DLD1 (cell line): Measurements from ENCODE around the gene ZFP62.

ENCODE experiments used
- in situ Hi-C: cut with HindIII; loops from 2 replicates; pipeline ENCODE4 v1.10.0; 2017; ENCODE audit warnings: low sequenced_read_pairs

ZFP62 gene

GRCh38 chr5:180869587-180869986 lies 8.5 kb upstream of the ZFP62 start:
- in situ Hi-C loops: no loop called here

DNA sequence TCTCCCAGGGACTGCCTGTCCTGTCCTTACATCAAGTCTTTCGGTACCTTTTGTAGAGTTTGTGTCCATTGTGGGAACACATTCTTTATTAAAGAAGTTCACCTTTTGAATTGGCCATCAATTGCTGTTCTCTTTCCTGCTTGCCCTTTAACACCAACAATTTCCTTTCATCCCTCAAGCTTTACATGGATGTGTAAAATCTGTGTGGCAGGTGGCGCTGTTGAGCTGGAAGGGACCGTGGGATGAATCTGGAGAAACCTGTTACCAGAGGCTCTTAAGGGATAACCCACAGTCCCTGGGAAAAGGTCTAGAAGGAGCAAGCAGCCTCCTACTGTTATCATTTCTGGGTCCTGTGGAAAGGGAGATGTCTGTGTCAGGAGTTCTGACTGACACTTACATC lies 7.9 kb upstream of the ZFP62 start:
- in situ Hi-C loops: no loop called here

DNA sequence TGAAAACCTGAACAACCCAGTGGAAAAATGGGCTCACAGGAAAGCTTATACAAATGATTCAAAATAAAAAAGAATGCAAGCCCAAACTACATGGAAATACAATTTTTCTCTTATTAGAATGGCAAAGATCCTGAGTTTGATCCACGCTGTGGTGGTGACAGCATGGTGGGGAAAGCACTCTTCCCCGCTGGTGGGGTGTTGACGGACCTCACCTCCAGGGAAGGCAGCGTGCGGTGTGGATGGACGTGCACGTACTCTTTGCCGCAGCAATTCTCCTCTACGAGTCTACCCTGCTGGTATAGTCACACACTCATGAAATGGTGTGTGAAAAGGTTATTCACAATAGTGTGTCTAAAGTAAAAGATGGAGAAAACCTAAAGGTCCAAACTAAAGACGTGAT lies 5.9 kb upstream of the ZFP62 start:
- in situ Hi-C loops: no loop called here

DNA sequence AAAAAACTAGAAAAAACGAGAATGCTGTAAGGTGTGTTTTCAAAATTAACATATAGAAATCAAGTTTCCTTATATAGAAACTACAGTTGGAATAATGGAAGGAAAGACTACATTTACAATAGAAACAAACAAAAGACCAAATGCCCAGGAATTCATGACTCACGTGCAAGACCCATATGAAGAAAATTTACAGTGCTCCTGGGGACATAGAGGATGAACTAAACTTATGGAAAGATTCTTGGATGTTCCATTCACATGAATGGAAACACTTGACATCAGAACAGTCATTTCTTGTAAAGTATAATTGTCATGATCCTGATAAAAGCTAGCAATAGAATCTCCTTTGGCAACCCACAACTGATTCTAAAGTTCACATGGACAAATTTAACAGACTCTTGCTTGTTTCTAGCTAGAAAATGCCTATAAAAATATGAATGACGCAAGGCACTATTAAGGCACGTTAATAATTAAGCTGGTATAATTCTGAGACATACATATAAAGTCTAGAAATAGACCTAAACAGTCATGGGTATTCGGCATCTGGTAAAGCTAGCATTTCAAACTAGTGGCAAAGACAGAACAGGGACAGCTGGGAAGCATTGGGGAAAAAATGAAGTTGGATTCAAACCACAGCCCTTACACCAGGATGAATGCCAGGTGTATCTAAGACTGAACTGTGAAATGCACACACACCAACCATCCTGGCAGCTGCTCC lies 5.1 kb upstream of the ZFP62 start:
- in situ Hi-C loops: no loop called here

- in situ Hi-C loops: no loop called here
Observed at GRCh38 chr5:180862645-180863044, 1.6 kb upstream of the ZFP62 start.

DNA sequence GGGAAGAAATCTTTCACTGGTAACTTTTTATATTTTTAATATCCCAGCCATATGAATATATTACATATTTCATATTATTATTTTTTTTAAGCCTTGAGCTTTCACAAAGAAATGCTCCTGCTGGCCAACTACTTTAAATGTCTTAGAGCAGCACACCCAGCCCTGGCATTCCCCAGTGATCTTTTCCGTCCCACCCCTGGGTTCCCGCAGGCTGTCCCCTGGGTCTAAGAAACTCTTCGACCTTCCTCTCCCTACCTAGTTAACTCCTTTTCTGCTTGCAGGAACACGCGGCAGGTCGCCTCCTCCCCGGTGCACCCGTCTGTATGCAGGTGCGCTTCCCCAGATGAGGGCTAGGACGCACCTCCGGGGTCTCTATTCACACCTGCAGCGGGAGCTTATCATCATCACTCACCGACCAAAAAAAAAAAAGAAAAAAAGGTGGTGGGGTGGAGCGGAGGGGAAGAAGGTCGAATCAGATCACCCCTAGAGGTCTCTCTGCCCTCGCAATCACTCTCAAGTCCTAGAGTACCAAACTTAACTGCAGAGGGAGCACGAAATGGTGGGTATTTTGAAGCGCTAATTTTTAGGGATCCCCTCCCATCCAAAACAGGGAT lies 696 bp downstream of the ZFP62 start:
- in situ Hi-C loops: no loop called here

- in situ Hi-C loops: no loop called here
Observed at GRCh38 chr5:180858586-180858985, 2.5 kb downstream of the ZFP62 start.

DNA sequence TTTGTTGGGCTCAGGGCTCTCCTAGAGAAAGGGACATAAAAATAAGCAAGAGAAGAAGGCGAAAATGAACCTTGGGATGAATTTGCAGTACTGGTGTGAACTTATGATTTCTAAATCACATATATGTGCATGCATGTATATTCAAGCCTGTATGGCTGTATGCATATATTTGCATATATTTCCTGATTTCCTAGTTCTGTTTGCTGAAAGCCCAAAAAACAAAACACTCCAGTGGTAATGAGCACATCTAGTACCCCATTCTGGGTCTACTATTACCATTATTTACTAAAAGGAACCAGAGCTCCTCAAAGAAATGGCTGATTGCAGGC lies 7.3 kb downstream of the ZFP62 start:
- in situ Hi-C loops: no loop called here

DNA sequence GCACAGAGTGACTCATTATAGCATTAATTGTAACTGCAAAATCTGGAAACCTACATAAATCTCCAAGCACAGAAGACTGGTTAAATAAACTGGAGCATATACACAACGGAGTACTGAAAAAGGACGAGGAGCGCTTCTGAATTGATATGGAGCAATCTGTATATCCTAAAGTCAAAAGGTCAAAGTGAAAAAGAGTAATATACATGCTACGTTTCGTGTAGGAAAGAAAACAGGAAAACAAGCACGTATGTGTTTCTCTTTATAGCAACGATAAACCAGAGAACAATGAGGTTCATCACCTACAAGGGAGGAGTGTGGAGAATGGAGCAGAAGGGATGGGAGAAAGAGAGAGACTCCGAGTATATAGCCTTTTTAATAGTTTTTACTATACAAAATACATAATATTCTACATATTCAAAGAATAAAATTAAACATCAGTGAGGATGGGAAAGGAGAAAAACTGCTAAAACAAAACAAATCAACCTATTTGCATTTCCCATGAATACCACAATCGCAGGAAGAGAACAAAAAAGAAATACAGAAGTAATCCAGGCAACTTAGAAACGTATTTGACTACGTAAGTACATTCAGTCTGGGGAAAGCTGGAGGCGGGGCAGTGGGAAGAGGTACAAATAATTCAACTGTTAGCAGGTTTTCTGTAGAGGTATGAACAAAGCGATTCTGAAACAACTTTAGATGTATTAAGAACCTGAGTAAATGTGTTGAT lies 7.8 kb downstream of the ZFP62 start:
- in situ Hi-C loops: no loop called here

- in situ Hi-C loops: no loop called here
Observed at GRCh38 chr5:180852495-180852894, 8.6 kb downstream of the ZFP62 start.

- in situ Hi-C loops: no loop called here
Observed at GRCh38 chr5:180850434-180851078, 10.5 kb downstream of the ZFP62 start.

GRCh38 chr5:180849827-180850226 lies 11.2 kb downstream of the ZFP62 start:
- in situ Hi-C loops: no loop called here

DNA sequence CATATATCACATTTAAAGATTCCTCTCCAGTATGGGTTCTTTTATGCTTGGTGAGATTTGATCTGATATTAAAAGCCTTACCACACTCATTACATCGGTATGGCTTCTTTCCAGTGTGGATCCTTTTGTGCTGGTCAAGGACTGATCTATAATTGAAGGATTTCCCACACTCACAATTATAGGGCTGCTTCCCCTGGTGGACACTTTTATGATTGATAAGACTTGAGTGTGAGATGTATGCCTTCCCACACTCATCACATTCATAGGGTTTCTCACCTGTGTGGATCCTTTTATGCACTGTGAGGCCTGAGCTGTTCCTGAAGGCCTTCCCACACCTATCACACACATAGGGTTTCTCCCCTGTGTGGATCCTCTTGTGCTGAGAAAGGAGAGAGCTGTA lies 12.2 kb downstream of the ZFP62 start:
- in situ Hi-C loops: no loop called here

DNA sequence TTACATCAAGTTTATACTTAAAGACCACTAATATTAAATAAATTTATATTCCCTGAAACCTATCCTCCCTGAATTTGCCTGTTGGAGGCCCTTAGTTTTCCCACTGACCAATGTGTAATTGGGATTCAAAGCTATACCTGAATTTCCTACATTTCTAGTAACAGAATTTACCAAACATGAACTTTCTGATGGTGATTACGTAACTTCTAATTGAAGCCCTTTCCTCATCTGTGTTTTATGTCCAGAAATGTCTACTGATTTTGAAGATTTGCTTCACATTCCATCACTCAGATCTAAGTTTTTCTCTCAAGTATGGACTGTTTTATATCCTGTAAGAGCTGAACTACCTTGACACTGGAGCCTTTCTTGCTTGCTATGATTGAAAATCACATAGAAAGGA lies 12.8 kb downstream of the ZFP62 start:
- in situ Hi-C loops: no loop called here

DNA sequence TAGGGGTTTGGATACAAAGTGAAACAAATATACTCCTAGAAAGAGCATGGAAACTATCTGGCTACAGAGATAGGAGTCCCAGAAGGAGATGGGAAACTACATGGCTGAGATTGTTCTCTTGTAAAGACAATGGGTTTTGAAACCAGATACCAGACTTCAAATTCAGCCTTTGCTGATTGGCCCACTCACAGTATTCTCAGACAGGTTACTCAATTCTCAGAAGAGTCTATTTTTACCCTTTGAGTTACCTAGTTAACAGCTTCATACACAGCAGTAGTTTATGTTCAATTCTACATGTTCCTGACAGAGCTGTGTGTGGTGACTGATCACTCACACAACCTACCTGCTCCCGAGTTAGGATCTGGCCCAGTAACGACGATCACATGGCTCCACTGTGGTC lies 14.1 kb downstream of the ZFP62 start:
- in situ Hi-C loops: no loop called here

- in situ Hi-C loops: no loop called here
Observed at GRCh38 chr5:180844858-180845257, 16.2 kb downstream of the ZFP62 start.

GRCh38 chr5:180844432-180844831 lies 16.6 kb downstream of the ZFP62 start:
- in situ Hi-C loops: no loop called here

- in situ Hi-C loops: no loop called here
Observed at GRCh38 chr5:180839935-180840334, 21.1 kb downstream of the ZFP62 start.

DNA sequence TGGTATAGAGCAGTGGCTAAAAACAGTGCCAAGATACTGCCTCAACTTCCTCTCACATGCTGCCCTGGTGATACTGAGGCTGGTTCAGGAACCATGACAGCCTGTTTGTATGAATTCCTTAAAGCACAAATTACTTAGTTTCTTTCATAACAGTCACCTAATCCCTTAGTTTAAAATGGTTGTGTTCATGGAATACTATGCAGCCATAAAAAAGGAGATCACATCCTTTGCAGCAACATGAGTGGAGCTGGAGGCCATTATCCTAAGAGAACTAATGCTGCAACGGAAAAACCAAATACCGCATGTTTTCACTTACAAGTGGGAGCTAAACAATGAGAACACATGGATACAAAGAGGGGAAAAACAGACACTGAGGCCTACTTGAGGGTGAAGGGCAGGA lies 21.8 kb downstream of the ZFP62 start:
- in situ Hi-C loops: no loop called here

DNA sequence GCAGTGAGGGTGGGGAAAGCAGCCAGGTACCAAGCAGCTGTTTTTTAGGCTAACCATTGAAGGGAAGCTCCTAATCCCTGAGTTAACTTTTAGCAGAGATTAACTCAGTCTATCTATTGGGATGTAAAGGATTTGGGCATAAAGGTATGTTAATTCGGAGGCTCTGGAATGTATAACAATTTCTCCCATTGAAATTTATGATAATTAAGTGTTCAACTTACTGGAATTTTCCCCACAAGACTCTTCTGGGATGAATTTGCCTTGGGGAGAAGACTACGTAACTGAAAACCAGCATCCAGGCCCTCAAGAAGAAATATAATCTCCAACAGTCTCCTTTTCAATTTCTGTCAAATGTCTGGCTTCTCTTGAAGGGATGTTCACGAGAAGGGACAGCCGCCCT lies 23.6 kb downstream of the ZFP62 start:
- in situ Hi-C loops: no loop called here

GRCh38 chr5:180832638-180833068 lies 28.4 kb downstream of the ZFP62 start:
- in situ Hi-C loops: no loop called here
